HepG2 (cell line): ENCODE data around the gene SLC16A3. TPM values are rescaled to one million over a fixed set of nuclear protein-coding genes. Genes with fewer than 3 reads are reported as not detected.

Experiments used
- ARID2 ChIP-seq: sonication (generic); formaldehyde crosslinking; IDR thresholded peaks from 2 replicates; pipeline ENCODE4 v1.8.1; 2022; ENCODE audit warnings: mild to moderate bottlenecking, missing genetic modification reagents, borderline replicate concordance
- ARID4A ChIP-seq: sonication (generic); formaldehyde crosslinking; IDR thresholded peaks from 2 replicates; pipeline ENCODE4 v1.5.0; 2020; ENCODE audit warnings: mild to moderate bottlenecking, missing genetic modification reagents, borderline replicate concordance
- ATAD3A ChIP-seq: sonication (generic); formaldehyde crosslinking; IDR thresholded peaks from 2 replicates; pipeline ENCODE4 v1.4.0; 2020; ENCODE audit warnings: missing genetic modification reagents
- GATA4 ChIP-seq: sonication (generic); IDR thresholded peaks from 2 replicates; pipeline ENCODE4 v1.6.1; 2016; ENCODE audit warnings: antibody characterized with exemption, low read depth, borderline replicate concordance
- HNRNPUL1 ChIP-seq: fragments of 200-400 bp; formaldehyde crosslinking; IDR thresholded peaks from 2 replicates; pipeline ENCODE4 v1.6.1; 2017; ENCODE audit warnings: low read depth, mild to moderate bottlenecking, low read length, moderate library complexity
- LRRFIP1 ChIP-seq: sonication (generic); formaldehyde crosslinking; conservative IDR thresholded peaks from 2 replicates; pipeline ENCODE4 v1.4.0; 2020; ENCODE audit warnings: missing genetic modification reagents
- MEIS2 ChIP-seq: sonication (generic); formaldehyde crosslinking; IDR thresholded peaks from 2 replicates; pipeline ENCODE4 v1.9.0; 2021; ENCODE audit warnings: mild to moderate bottlenecking, missing genetic modification reagents
- RARA ChIP-seq: IDR thresholded peaks from 2 replicates; pipeline ENCODE4 v1.6.1; 2016; ENCODE audit warnings: missing genetic modification reagents, missing compliant biosample characterization
- RFX5 ChIP-seq: IDR thresholded peaks from 2 replicates; pipeline ENCODE4 v1.6.1; 2011; ENCODE audit warnings: low read depth, low read length, improper control_type of control experiment
- TERF1 ChIP-seq: sonication (generic); formaldehyde crosslinking; IDR thresholded peaks from 2 replicates; pipeline ENCODE4 v1.8.0; 2022; ENCODE audit warnings: mild to moderate bottlenecking, missing genetic modification reagents, moderate library complexity
- ZBTB3 ChIP-seq: sonication (generic); formaldehyde crosslinking; IDR thresholded peaks from 2 replicates; pipeline ENCODE4 v1.4.0; 2020; ENCODE audit warnings: low read depth, mild to moderate bottlenecking, moderate library complexity, missing genetic modification reagents, borderline replicate concordance
- ZNF407 ChIP-seq: sonication (generic); formaldehyde crosslinking; IDR thresholded peaks from one replicate; pipeline ENCODE4 v1.5.1; 2020; ENCODE audit warnings: mild to moderate bottlenecking, missing genetic modification reagents; ENCODE audit errors: not compliant biosample characterization
- polyA plus RNA-seq, 8 experiments: library from polyadenylated mRNA; depleted of rRNA in 3 of 8; stranded (reverse) in 7 of 8; unstranded in 1 of 8; fragments of >200 nt; fragmentation: Illumina TruSeq in 4 of 8; extraction: Trizol in 4 of 8; gene quantifications; 2 replicates each; pipeline versions ENCODE4 v1.2.1 to v1.2.3, GENCODE V29; 2011 to 2016; ENCODE audit warnings: low read depth in 4 of 8, missing spikeins in 1 of 8, mixed read lengths in 1 of 8; ENCODE audit not compliant: insufficient read depth in 1 of 8
- total RNA-seq, 5 experiments: library from RNA; depleted of rRNA; stranded (reverse); fragments of >200 nt; fragmentation: Illumina TruSeq; extraction: Trizol; gene quantifications; 2 replicates each; pipeline ENCODE4 v1.2.3, GENCODE V29; 2016; ENCODE audit warnings: low read depth in 1 of 5

Gene SLC16A3
- total and polyA plus RNA-seq, 2 of the 13 experiments (the other 11 are each of a cell fraction or from before 2014, with no cell fraction given): 242 to 349 TPM

- TF ChIP-seq ZNF407 (CRISPR knock-in tag) (no peak), ARID2 (CRISPR knock-in tag) (0 out of 2 replicates have a peak, but pooled peaks have one; percentile 22), LRRFIP1 (CRISPR knock-in tag) (no peak), HNRNPUL1 (no peak), GATA4 (no peak), ARID4A (CRISPR knock-in tag) (peak; percentile 62), ZBTB3 (CRISPR knock-in tag) (no peak), ATAD3A (CRISPR knock-in tag) (peak; percentile 94), MEIS2 (CRISPR knock-in tag) (peak; percentile 60), TERF1 (CRISPR knock-in tag) (peak; percentile 76; the same call in 1 of the 2 replicates), RFX5 (no peak), RARA (peak; percentile 85)
Observed at GRCh38 chr17:82217530-82218204, 11.2 kb upstream of the SLC16A3 start (continued).
